Renal cortex interstitium (tissue), 15 donors: ENCODE measurements around the gene EDAR. TPM values are rescaled to one million over a fixed set of nuclear protein-coding genes. Genes with fewer than 3 reads are reported as not detected.

Source experiments
- DNase-seq, 11 donors: peaks; one replicate each; pipeline ENCODE4 v3.0.0-alpha.2; 2013; ENCODE audit warnings: low read depth in 9 of 11, low spot score in 4 of 11; ENCODE audit errors: extremely low read depth in 1 of 11
- long read RNA-seq, 16 experiments: transcript quantifications; one replicate each; lab custom pipeline, GENCODE V29; 2026
- polyA plus RNA-seq, 3 donors: library from polyadenylated mRNA; unstranded; fragments of 120-200 nt; gene quantifications; one replicate each; pipeline ENCODE4 v1.2.1, GENCODE V29; 2013; ENCODE audit not compliant: insufficient read length in 3 of 3

Gene EDAR
- 1 to 10 TPM; 2.8 to 4.0 (median 2.9) TPM for polyA plus RNA-seq
- long read RNA-seq, donor 1, result 0 reads
- long read RNA-seq, donor 2, result 0 reads
- long read RNA-seq, donor 3, full-length matches to known transcripts, result 1 of 1 reads
- long read RNA-seq, donor 3, partial matches to known transcripts, result 0 of 1 reads
- long read RNA-seq, donor 3, other reads (novel, unspliced or antisense), result 0 of 1 reads
- long read RNA-seq, donor 4, result 0 reads
- long read RNA-seq, donor 5, result 0 reads
- long read RNA-seq, donor 6, result 0 reads
- long read RNA-seq, donor 7, result 0 reads
- long read RNA-seq, donor 8, result 0 reads
- long read RNA-seq, donor 9, result 0 reads
- long read RNA-seq, donor 10, result 0 reads
- long read RNA-seq, donor 11, result 0 reads
- long read RNA-seq, donor 12, result 0 reads
- long read RNA-seq, donor 13, full-length matches to known transcripts, result 1 of 1 reads
- long read RNA-seq, donor 13, partial matches to known transcripts, result 0 of 1 reads
- long read RNA-seq, donor 13, other reads (novel, unspliced or antisense), result 0 of 1 reads
- long read RNA-seq, donor 14, full-length matches to known transcripts, result 1 of 1 reads
- long read RNA-seq, donor 14, partial matches to known transcripts, result 0 of 1 reads
- long read RNA-seq, donor 14, other reads (novel, unspliced or antisense), result 0 of 1 reads
- long read RNA-seq, donor 15, result 0 reads
- long read RNA-seq, donor 16, result 0 reads

- DNase-seq, result peak in 9 of 11 donors; percentile 44 to 73 (median 63)
These were observed at the start of gene EDAR for GRCh38 chr2:108988796-108989713. Gene EDAR (minus strand): TSS chr2:108989220. CDS start chr2:108931014, 58,206 bp downstream.

GRCh38 chr2:109033171-109033570, 44.2 kb upstream of the EDAR start:
- no peak for DNase-seq

GRCh38 chr2:109032229-109032820, 43.3 kb upstream of the EDAR start:
- no peak for DNase-seq

GRCh38 chr2:109031476-109032228, 42.6 kb upstream of the EDAR start:
- peak in 6 of 11 donors; percentile 41 to 67 (median 52) for DNase-seq

- DNase-seq, result no peak
These were observed 42.0 kb upstream of the EDAR start for GRCh38 chr2:109030870-109031475.

GRCh38 chr2:109029490-109030201, 40.6 kb upstream of the EDAR start:
- DNase-seq, result no peak

- DNase-seq, result no peak
These were observed 39.9 kb upstream of the EDAR start for GRCh38 chr2:109028738-109029489.

- no peak for DNase-seq
These were observed 39.3 kb upstream of the EDAR start for GRCh38 chr2:109028277-109028676.

GRCh38 chr2:109027702-109028101, 38.7 kb upstream of the EDAR start:
- no peak for DNase-seq

GRCh38 chr2:109024477-109024876, 35.5 kb upstream of the EDAR start:
- DNase-seq, result no peak

GRCh38 chr2:109021895-109022300, 32.9 kb upstream of the EDAR start:
- DNase-seq, result no peak

- no peak for DNase-seq
These were observed 31.2 kb upstream of the EDAR start for GRCh38 chr2:109020217-109020637.

- DNase-seq, result no peak
These were observed 29.4 kb upstream of the EDAR start for GRCh38 chr2:109018452-109018851.

- no peak for DNase-seq
These were observed 28.0 kb upstream of the EDAR start for GRCh38 chr2:109017017-109017416.

- no peak for DNase-seq
These were observed 27.4 kb upstream of the EDAR start for GRCh38 chr2:109016376-109016775.

- no peak for DNase-seq
These were observed 25.5 kb upstream of the EDAR start for GRCh38 chr2:109014476-109014875.

GRCh38 chr2:109013051-109013450, 24.0 kb upstream of the EDAR start:
- no peak for DNase-seq
